ENCODE data around the gene TBC1D2B.

The TBC1D2B gene

DNA sequence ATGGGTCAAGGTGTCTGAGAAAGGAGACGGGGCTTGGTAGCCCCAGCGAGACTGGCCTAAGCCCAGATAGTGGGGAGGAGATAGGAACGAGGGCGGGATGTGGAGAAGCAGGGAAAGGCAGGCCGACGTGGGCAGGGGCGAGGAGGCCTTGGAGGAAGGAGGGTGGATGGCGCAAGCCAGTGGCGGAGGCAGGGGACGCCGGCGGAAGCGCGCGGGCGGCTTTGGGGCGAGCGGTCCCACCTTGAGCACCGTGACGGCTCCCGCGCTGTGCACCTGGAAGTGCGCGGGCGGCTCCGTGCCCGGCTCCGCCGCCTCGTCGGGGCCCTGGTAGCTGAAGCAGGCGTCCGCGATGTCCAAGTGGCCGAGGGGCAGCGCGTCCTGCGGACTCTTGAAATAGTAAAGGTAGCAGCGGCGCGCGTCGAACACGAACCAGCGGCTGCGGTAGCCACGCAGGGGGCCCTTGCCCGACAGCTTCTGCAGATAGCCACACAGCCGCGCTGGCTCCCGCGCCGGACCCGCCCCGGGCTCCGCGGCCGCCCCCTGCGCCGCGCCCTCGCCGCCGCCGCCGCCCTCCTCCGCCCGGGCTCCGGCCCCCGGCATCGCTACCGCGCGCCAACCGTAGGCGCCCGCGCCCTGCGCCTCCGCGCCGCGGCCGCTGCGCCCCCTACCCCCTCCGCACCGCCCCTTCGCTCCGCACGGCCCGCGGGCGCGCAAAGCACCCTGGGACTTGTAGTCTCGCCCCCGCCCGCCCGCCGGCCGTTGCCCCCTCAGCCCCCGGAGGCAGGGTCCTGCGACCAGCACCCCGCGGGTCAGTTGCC lies at the start of gene TBC1D2B:
TBC1D2B (minus strand) TSS at position 659 of the 818 bp plus-strand sequence; CDS start at position 600, 59 bp downstream.
- in situ Hi-C loops (cut with HindIII; ENCODE audit: low sequenced_read_pairs), result no loop called here
- H3K4me3 ChIP-seq (ENCODE audit: low read depth, low read length), result peak within 1 kb of the TSS; percentile 81
- DNase-seq (ENCODE audit: low read depth, low spot score), result peak; percentile 42
- TF ChIP-seq, protein P1, sequence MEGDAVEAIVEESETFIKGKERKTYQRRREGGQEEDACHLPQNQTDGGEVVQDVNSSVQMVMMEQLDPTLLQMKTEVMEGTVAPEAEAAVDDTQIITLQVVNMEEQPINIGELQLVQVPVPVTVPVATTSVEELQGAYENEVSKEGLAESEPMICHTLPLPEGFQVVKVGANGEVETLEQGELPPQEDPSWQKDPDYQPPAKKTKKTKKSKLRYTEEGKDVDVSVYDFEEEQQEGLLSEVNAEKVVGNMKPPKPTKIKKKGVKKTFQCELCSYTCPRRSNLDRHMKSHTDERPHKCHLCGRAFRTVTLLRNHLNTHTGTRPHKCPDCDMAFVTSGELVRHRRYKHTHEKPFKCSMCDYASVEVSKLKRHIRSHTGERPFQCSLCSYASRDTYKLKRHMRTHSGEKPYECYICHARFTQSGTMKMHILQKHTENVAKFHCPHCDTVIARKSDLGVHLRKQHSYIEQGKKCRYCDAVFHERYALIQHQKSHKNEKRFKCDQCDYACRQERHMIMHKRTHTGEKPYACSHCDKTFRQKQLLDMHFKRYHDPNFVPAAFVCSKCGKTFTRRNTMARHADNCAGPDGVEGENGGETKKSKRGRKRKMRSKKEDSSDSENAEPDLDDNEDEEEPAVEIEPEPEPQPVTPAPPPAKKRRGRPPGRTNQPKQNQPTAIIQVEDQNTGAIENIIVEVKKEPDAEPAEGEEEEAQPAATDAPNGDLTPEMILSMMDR (IDR thresholded peaks at IDR 0.05; ENCODE audit: low read depth, low read length), result no peak

DNA sequence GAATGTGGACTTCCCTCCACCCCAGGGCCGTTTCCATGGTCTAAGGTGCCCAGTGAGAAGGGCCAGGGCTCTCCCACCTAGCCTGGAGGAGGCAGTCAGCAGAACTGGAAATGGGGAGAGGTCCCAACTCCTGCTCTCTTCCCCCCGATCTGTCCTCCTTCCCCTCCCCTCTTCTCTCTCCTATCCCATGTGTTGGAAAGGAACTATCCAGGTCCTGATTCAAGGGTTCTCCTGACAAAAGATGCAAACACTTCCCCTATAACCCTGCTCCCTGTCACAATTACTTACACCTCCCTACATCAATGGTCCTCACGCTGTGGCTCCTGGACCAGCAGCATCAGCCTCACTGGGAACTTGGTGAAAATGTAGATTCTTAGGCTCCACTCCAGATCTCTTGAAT lies 47.8 kb upstream of the TBC1D2B start:
- TF ChIP-seq, protein P1 (IDR thresholded peaks at IDR 0.05; ENCODE audit: low read depth, low read length), result no peak
- DNase-seq (ENCODE audit: low read depth, low spot score), result no peak
- in situ Hi-C loops (cut with HindIII; ENCODE audit: low sequenced_read_pairs), result no loop called here
- H3K4me3 ChIP-seq (ENCODE audit: low read depth, low read length), result no peak overlapping the region

DNA sequence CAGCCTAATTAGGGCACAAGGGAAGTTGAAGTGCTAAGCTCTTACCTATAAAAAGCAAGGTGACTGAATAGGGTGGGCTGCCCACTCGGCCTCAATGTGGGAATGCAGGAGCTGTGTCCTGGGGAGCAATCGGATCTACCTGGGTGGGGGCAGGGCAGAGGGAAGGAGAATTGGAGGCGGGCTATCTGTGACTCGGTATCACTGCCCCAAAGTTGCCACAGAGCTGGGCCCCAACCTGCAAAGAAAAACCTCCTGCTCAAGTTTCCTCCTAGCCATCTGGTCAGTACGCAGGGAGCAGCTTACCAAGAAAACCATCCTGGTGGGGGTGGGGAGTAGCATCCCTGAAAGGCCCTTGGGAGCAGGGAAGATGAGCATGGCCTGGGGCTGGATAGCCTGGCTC lies 43.0 kb upstream of the TBC1D2B start:
- no peak for DNase-seq (ENCODE audit: low read depth, low spot score)
- in situ Hi-C loops (cut with HindIII; ENCODE audit: low sequenced_read_pairs), result no loop called here
- H3K4me3 ChIP-seq (ENCODE audit: low read depth, low read length), result no peak overlapping the region
- TF ChIP-seq, protein P1 (IDR thresholded peaks at IDR 0.05; ENCODE audit: low read depth, low read length), result no peak

DNA sequence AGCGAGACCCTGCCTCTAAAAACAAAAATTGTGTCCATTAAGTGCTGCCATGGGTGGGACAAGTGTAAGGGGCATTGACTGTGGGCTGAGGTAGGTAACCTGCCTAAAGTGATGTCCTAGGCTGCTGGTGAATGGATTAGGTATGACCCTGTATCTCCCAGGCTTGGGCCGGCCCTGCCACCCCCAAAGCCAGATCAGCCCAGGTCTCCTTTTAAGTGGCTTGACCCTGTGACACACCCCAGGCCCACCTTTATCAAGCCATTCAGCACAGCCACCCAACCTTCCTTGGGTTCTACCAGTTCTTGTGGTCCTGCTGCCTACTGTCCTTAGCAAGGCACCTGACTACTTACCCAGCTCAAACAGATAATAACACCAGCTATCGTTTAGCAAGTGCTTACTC lies 35.0 kb upstream of the TBC1D2B start:
- DNase-seq (ENCODE audit: low read depth, low spot score), result no peak
- in situ Hi-C loops (cut with HindIII; ENCODE audit: low sequenced_read_pairs), result no loop called here
- no peak overlapping the region for H3K4me3 ChIP-seq (ENCODE audit: low read depth, low read length)
- TF ChIP-seq, protein P1 (IDR thresholded peaks at IDR 0.05; ENCODE audit: low read depth, low read length), result no peak

DNA sequence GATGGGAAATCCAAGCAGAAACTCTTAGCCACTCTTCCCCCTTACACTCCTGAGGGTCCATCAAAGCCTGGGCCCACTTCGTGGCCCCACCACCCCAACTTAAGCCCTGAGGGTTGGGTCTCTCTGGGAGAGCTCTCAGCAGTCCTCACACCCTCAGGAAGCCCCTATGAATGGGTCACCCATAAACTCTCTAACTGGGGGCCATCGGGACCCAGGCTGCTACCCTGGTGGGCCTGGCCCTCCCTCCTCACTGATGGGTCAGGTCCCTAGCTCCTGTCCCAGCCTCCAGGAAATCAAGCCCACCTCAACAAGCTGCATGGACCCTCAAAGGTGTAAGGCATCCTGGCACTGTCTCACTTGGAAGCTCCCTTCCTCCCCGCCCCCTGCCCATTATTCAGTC lies 34.3 kb upstream of the TBC1D2B start:
- no peak overlapping the region for H3K4me3 ChIP-seq (ENCODE audit: low read depth, low read length)
- DNase-seq (ENCODE audit: low read depth, low spot score), result no peak
- TF ChIP-seq, protein P1 (IDR thresholded peaks at IDR 0.05; ENCODE audit: low read depth, low read length), result no peak
- in situ Hi-C loops (cut with HindIII; ENCODE audit: low sequenced_read_pairs), result no loop called here

DNA sequence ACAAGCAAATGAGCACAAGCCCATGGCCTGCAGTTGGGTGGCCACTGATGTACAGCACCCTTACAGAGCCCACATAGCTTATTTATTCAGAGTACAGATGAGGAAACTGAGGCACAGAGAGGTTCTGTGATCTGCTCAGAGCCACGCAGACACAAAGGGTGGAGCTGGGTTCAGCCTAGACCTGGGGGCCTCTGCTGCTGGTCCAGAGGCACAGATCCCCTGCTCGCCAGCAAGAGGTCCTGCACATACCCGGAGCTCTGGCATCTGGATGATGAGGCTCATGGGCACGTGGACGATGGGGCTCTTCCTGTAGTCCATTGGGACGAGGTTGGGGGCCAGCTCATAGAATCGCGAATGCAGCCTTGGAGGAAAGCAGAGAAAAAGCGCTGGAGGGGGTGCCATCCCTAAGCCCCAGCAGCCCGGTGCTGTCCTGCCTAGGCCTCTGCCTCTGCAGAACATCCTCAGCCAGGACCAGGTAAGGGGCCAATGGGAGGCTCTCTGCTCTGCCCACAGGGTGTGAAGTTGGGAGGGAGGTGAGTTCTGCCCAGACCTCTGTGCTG lies 33.5 kb upstream of the TBC1D2B start:
- DNase-seq (ENCODE audit: low read depth, low spot score), result no peak
- TF ChIP-seq, protein P1 (IDR thresholded peaks at IDR 0.05; ENCODE audit: low read depth, low read length), result no peak
- H3K4me3 ChIP-seq (ENCODE audit: low read depth, low read length), result no peak overlapping the region
- in situ Hi-C loops (cut with HindIII; ENCODE audit: low sequenced_read_pairs), result no loop called here
